Glomerular endothelial cell (primary cell): ENCODE data around the gene TBC1D24. TPM values are rescaled to one million over a fixed set of nuclear protein-coding genes. Genes with fewer than 3 reads are reported as not detected.

Experiments used
- DNase-seq: peaks from one replicate; pipeline ENCODE4 v3.0.0-alpha.2; 2011; ENCODE audit warnings: low read depth, low spot score; ENCODE audit errors: extremely low read depth
- total RNA-seq: library from RNA; depleted of rRNA; stranded (reverse); fragments of >200 nt; gene quantifications from 2 replicates; pipeline ENCODE4 v1.2.3, GENCODE V29; 2015

TBC1D24 gene
- total RNA-seq, 1 donor from 2014 or later: 19.7 TPM

- DNase-seq: no peak
Observed at GRCh38 chr16:2481676-2482075, 6.7 kb downstream of the TBC1D24 start.

GRCh38 chr16:2482249-2482648, 7.3 kb downstream of the TBC1D24 start:
- no peak for DNase-seq

GRCh38 chr16:2482708-2483534, 8.0 kb downstream of the TBC1D24 start:
- no peak for DNase-seq

- DNase-seq: no peak
Observed at GRCh38 chr16:2483939-2484897, 9.3 kb downstream of the TBC1D24 start.

GRCh38 chr16:2484898-2485508, 10.1 kb downstream of the TBC1D24 start:
- DNase-seq: no peak

- DNase-seq: no peak
Observed at GRCh38 chr16:2485811-2486507, 11.0 kb downstream of the TBC1D24 start.

- DNase-seq: no peak
Observed at GRCh38 chr16:2486645-2487516, 12.0 kb downstream of the TBC1D24 start.

- DNase-seq: no peak
Observed at GRCh38 chr16:2487517-2487842, 12.6 kb downstream of the TBC1D24 start.

GRCh38 chr16:2487903-2488531, 13.1 kb downstream of the TBC1D24 start:
- no peak for DNase-seq

- DNase-seq: no peak
Observed at GRCh38 chr16:2489581-2489980, 14.7 kb downstream of the TBC1D24 start.

GRCh38 chr16:2490190-2491105, 15.5 kb downstream of the TBC1D24 start:
- DNase-seq: no peak

- DNase-seq: no peak
Observed at GRCh38 chr16:2492292-2492691, 17.4 kb downstream of the TBC1D24 start.

GRCh38 chr16:2493605-2494004, 18.7 kb downstream of the TBC1D24 start:
- DNase-seq: no peak

- no peak for DNase-seq
Observed at GRCh38 chr16:2494616-2495015, 19.7 kb downstream of the TBC1D24 start.

- no peak for DNase-seq
Observed at GRCh38 chr16:2495041-2495440, 20.1 kb downstream of the TBC1D24 start.

GRCh38 chr16:2496223-2497115, 21.5 kb downstream of the TBC1D24 start:
- DNase-seq: no peak

- no peak for DNase-seq
Observed at GRCh38 chr16:2497116-2497630, 22.2 kb downstream of the TBC1D24 start.
